PC-9 (cell line): ENCODE results near the gene POLR2A. TPM values are rescaled to one million over a fixed set of nuclear protein-coding genes. Genes with fewer than 3 reads are reported as not detected.
A peak's percentile ranks its signal among the peaks of the same experiment; 100 is the strongest.

Source experiments
- Bru-seq: library from RNA; stranded (reverse); fragments of 400-500 nt; gene quantifications from one replicate; lab custom pipeline; 2021; lab: Mats Ljungman, UMichigan
- BruChase-seq, 2 experiments: library from RNA; stranded (reverse); fragments of 400-500 nt; gene quantifications; one replicate each; lab custom pipeline; 2021; lab: Mats Ljungman, UMichigan
- BruUV-seq: library from RNA; stranded (reverse); fragments of 400-500 nt; replicated peaks from 2 replicates; lab custom pipeline; 2021; lab: Mats Ljungman, UMichigan
- CTCF ChIA-PET: fragments of 300-600 bp; sonication (Branson Sonifier 250); formaldehyde crosslinking; loops from one replicate; lab custom pipeline; 2022; ENCODE audit warnings: antibody characterized with exemption; lab: Charles Lee
- POLR2A ChIA-PET: fragments of 300-600 bp; sonication (Branson Sonifier 250); formaldehyde crosslinking; loops from one replicate; lab custom pipeline; 2022; ENCODE audit warnings: antibody characterized with exemption; ENCODE audit not compliant: unreplicated experiment; lab: Charles Lee
- DNase-seq, 2 experiments: peaks; one replicate each; pipeline versions ENCODE4 v3.0.0 to v3.0.0-alpha.2; 2015 to 2022; ENCODE audit warnings: mixed read lengths in 1 of 2
- H2AFZ ChIP-seq: fragments of 200-600 bp; sonication (generic); 2 replicates; pipeline ENCODE4 v1.8.1; 2017; ENCODE audit warnings: antibody characterized with exemption
- H3F3A ChIP-seq: fragments of 200-600 bp; sonication (generic); 2 replicates; pipeline ENCODE4 v1.8.1; 2017; ENCODE audit warnings: antibody characterized with exemption, mild to moderate bottlenecking, low read depth; ENCODE audit not compliant: insufficient read depth
- H3K27ac ChIP-seq: fragments of 200-600 bp; sonication (generic); 2 replicates; pipeline ENCODE4 v1.6.1; 2016; ENCODE audit warnings: mixed run types
- H3K27me3 ChIP-seq: fragments of 200-600 bp; sonication (generic); 2 replicates; pipeline ENCODE4 v1.6.1; 2016; ENCODE audit warnings: low read depth, mixed run types; ENCODE audit not compliant: insufficient read depth
- H3K36me3 ChIP-seq: fragments of 200-600 bp; sonication (generic); 2 replicates; pipeline ENCODE4 v1.6.1; 2016; ENCODE audit warnings: low read depth, mixed run types
- H3K4me1 ChIP-seq: fragments of 200-600 bp; sonication (generic); replicated peaks from 2 replicates; pipeline ENCODE4 v1.6.1; 2016; ENCODE audit warnings: mixed run types; ENCODE audit not compliant: insufficient read depth
- H3K4me2 ChIP-seq: fragments of 200-600 bp; sonication (generic); 2 replicates; pipeline ENCODE4 v1.6.1; 2017; ENCODE audit warnings: mixed run types
- H3K4me3 ChIP-seq: fragments of 200-600 bp; sonication (generic); 2 replicates; pipeline ENCODE4 v1.6.1; 2016; ENCODE audit warnings: mixed run types
- H3K79me2 ChIP-seq: fragments of 200-600 bp; sonication (generic); 2 replicates; pipeline ENCODE4 v1.6.1; 2017; ENCODE audit warnings: low read depth, mixed run types
- H3K9me2 ChIP-seq: fragments of 200-600 bp; sonication (generic); 2 replicates; pipeline ENCODE4 v1.8.1; 2017; ENCODE audit warnings: mild to moderate bottlenecking; ENCODE audit not compliant: insufficient read depth
- H3K9me3 ChIP-seq: fragments of 200-600 bp; sonication (generic); 2 replicates; pipeline ENCODE4 v1.8.1; 2016; ENCODE audit warnings: low read depth; ENCODE audit not compliant: insufficient read depth
- H4K20me1 ChIP-seq: fragments of 200-600 bp; sonication (generic); 2 replicates; pipeline ENCODE4 v1.8.1; 2017; ENCODE audit not compliant: insufficient read depth
- EZH2 ChIP-seq: fragments of 200-600 bp; sonication (generic); IDR thresholded peaks from 2 replicates; pipeline ENCODE4 v1.8.0; 2017; ENCODE audit warnings: antibody characterized with exemption, low read depth
- intact Hi-C: fragments of 100-400 bp; cut with micrococcal nuclease; formaldehyde crosslinking; loops from one replicate; pipeline ENCODE4 v1.10.0; 2022; ENCODE audit not compliant: unreplicated experiment
- long read RNA-seq: library from polyadenylated mRNA; stranded (forward); transcript quantifications from one replicate; pipeline ENCODE4 v2.0.0, GENCODE V29; 2022
- total RNA-seq: library from RNA; stranded (reverse); gene quantifications from 2 replicates; pipeline ENCODE4 v1.2.3, GENCODE V29; 2021
- TF ChIP-seq, protein P1 (sequence below): fragments of 200-600 bp; sonication (generic); conservative IDR thresholded peaks from 2 replicates; pipeline ENCODE4 v1.6.1; 2017; ENCODE audit warnings: mixed run types, antibody characterized with exemption, mild to moderate bottlenecking, moderate library complexity

POLR2A gene
- 149 and 166 TPM in 2 replicates for total RNA-seq
- percentile 93 among the genes with signal in this experiment for Bru-seq, nascent RNA
- percentile 84 among the genes with signal in this experiment for BruChase-seq, experiment 1, labeled RNA remaining after a 2-hour chase
- BruChase-seq, experiment 2, labeled RNA remaining after a 6-hour chase: percentile 95 among the genes with signal in this experiment
- long read RNA-seq, full-length matches to known transcripts: 8 of 23 reads
- long read RNA-seq, partial matches to known transcripts: 13 of 23 reads
- long read RNA-seq, other reads (novel, unspliced or antisense): 2 of 23 reads

DNA sequence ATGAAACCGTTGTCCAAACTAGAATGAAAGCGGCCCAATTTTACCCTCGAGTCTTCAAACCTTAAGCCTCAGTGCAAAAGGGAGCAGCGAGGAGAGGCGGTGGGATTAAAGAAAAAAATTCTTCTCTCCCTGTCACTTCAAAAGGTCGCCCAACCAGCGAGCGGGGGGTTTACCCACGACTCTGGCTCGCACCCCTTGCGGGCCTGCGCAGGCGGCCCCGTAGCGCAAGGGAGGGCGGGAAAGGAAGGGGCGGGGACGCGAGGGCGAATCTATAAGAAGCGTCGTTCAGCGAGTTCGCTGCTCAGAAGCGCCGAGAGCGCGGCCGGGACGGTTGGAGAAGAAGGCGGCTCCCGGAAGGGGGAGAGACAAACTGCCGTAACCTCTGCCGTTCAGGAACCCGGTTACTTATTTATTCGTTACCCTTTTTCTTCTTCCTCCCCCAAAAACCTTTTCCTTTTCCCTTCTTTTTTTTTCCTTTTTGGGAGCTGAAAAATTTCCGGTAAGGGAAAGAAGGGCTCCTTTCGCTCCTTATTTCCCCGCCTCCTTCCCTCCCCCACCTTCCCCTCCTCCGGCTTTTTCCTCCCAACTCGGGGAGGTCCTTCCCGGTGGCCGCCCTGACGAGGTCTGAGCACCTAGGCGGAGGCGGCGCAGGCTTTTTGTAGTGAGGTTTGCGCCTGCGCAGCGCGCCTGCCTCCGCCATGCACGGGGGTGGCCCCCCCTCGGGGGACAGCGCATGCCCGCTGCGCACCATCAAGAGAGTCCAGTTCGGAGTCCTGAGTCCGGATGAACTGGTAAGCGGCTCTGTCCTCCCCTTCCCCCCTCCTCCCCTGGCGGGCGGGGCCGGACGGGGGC, at the start of gene POLR2A:
TSS of gene POLR2A (plus strand) at position 300 of the 852 bp plus-strand sequence.
- no peak for TF ChIP-seq EZH2
- TF ChIP-seq, protein P1, sequence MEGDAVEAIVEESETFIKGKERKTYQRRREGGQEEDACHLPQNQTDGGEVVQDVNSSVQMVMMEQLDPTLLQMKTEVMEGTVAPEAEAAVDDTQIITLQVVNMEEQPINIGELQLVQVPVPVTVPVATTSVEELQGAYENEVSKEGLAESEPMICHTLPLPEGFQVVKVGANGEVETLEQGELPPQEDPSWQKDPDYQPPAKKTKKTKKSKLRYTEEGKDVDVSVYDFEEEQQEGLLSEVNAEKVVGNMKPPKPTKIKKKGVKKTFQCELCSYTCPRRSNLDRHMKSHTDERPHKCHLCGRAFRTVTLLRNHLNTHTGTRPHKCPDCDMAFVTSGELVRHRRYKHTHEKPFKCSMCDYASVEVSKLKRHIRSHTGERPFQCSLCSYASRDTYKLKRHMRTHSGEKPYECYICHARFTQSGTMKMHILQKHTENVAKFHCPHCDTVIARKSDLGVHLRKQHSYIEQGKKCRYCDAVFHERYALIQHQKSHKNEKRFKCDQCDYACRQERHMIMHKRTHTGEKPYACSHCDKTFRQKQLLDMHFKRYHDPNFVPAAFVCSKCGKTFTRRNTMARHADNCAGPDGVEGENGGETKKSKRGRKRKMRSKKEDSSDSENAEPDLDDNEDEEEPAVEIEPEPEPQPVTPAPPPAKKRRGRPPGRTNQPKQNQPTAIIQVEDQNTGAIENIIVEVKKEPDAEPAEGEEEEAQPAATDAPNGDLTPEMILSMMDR: no peak
- peak within 1 kb of the TSS; percentile 95 for H3K27ac ChIP-seq
- peaks cover 15% of the 10 kb centered on the region for H4K20me1 ChIP-seq
- intact Hi-C loops: loop anchor here (1.0 to 5.0 kb wide), 8 partner anchors 39 to 222 kb away; partner anchors contain the start of genes CHRNB1, CLDN7, EIF5A and KCTD11
- H3K27me3 ChIP-seq: no peaks in the 10 kb centered on the region
- peak within 1 kb of the TSS; percentile 88 for H3K4me3 ChIP-seq
- peak; percentile 79 to 99 for DNase-seq
- H3K9me3 ChIP-seq: no peaks in the 10 kb centered on the region
- H3K79me2 ChIP-seq: peaks cover 46% of the 10 kb centered on the region
- H3K9me2 ChIP-seq: no peaks in the 10 kb centered on the region
- H3K36me3 ChIP-seq: 0 out of 2 replicates have a peak, but pooled peaks cover 3% of the 10 kb centered on the region
- H3F3A ChIP-seq: no peaks in the 10 kb centered on the region
- CTCF ChIA-PET: interaction anchor here (0.6 to 0.7 kb wide), 4 partner anchors 47 to 667 kb away, joined by 3 to 9 read pairs (median 5); no protein-coding TSS in a partner anchor
- POLR2A ChIA-PET: interaction anchor here (0.6 to 0.9 kb wide), 10 partner anchors 25 to 862 kb away, joined by 3 to 16 read pairs (median 6); partner anchors contain the start of genes TMEM102, TMEM256 and TP53
- H3K4me2 ChIP-seq: peak within 1 kb of the TSS; percentile 88
- peak within 1 kb of the TSS; percentile 98 for H2AFZ ChIP-seq
- BruUV-seq: no TSS peak
- peaks cover 18% of the 10 kb centered on the region for H3K4me1 ChIP-seq

GRCh38 chr17:7435676-7436555, 48.2 kb upstream of the POLR2A start:
- TSS peak; percentile 72 for BruUV-seq
- Histone ChIP-seq H3K4me3 (peak overlapping the region; percentile 57), H3K9me2 (no peaks in the 10 kb centered on the region), H2AFZ (peak overlapping the region; percentile 74), H3K4me2 (peak overlapping the region; percentile 90), H3F3A (peaks cover 10% of the 10 kb centered on the region; the same call in 1 of the 2 replicates), H4K20me1 (no peaks in the 10 kb centered on the region), H3K27me3 (no peaks in the 10 kb centered on the region), H3K27ac (peak overlapping the region; percentile 68), H3K36me3 (no peaks in the 10 kb centered on the region), H3K4me1 (0 out of 2 replicates have a peak, but pooled peaks cover 7% of the 10 kb centered on the region), H3K79me2 (peaks cover 8% of the 10 kb centered on the region; the same call in 1 of the 2 replicates), H3K9me3 (no peaks in the 10 kb centered on the region)
- TF ChIP-seq, protein P1: no peak
- no peak for TF ChIP-seq EZH2
- intact Hi-C loops: loop anchor here (1.0 to 5.0 kb wide), 6 partner anchors 32 to 250 kb away; partner anchors contain the start of genes PLSCR3, POLR2A and TMEM256
- DNase-seq: peak; percentile 55 to 59
- ChIA-PET POLR2A (interaction anchor here (0.5 to 1.5 kb wide), 8 partner anchors 10 to 251 kb away, joined by 3 to 34 read pairs (median 5); partner anchors contain the start of genes CD68, PLSCR3, TMEM256 and TP53), CTCF (interaction anchor here (0.7 to 2.9 kb wide), 6 partner anchors 10 to 252 kb away, joined by 3 to 19 read pairs (median 4); partner anchors contain the start of genes PLSCR3, TMEM256 and TP53)
